GM10266 (cell line): Measurements from ENCODE around the gene GINS3.

ENCODE experiments used
- DNase-seq: peaks from one replicate; pipeline ENCODE4 v3.0.0; 2012; ENCODE audit errors: extremely low spot score
- CTCF ChIP-seq: IDR thresholded peaks from 2 replicates; pipeline ENCODE4 v1.5.1; 2012; ENCODE audit warnings: mild to moderate bottlenecking, low read depth; ENCODE audit not compliant: control insufficient read depth, insufficient read depth; ENCODE audit errors: missing control alignments

The GINS3 gene

GRCh38 chr16:58443783-58444182, 51.5 kb downstream of the GINS3 start:
- TF ChIP-seq CTCF, result no peak
- DNase-seq, result no peak

DNA sequence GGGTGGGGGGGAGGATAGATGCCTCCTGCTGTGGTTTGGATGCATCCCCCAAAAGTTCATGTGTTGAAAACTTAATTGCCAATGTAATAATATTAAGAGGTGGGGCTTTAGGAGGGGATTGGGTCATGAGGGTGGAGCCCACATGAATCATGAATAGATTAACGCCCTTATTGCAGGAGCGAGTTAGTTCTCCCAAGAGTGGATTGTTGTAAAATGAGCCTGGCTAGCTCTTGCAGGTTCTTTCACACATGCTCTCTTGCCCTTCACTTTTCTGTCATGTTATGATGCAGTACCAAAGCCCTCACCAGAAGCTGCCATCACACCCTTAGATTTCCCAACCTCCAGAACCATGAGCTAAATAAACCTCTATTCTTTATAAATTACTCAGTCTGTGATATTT, 52.0 kb downstream of the GINS3 start:
- TF ChIP-seq CTCF, result no peak
- DNase-seq, result no peak

DNA sequence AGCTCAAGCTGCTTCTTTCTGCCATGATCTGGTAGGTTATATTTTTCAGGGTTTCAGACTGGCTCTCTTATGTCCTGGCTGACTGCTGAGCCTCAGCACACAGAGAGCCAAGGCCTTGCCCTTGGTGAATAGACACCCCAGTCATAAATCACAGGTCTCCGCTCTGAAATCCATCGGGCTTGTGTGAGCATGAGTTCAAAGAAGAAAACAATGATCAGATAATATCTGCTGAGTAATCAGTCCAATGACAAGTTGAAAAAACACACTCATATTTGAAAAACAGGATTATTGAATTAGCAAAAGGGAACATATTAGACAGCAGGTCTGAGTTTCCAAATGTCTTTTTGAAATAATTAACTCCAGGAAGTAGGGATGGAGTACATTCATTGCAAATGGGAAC, 56.6 kb downstream of the GINS3 start:
- DNase-seq, result no peak
- TF ChIP-seq CTCF, result no peak

DNA sequence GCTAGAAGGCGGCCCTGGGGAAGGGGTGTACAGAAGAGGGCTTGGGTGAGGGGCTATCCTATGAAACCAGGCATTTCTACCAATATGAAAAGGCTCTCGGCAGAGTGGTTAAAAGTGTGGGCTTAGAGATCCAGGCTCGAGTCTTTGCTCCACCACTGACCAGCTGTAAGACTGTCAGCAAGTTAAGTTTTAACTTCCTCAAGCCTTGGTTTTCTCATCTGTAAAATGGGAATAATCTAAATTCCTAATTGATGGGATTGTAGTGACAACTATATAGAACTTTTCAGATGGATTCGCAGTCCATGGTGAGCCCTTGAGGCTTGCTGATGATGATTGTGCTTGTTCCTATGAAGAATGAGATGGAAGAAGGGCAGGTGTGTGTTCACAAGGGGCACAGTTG, 57.0 kb downstream of the GINS3 start:
- no peak for DNase-seq
- no peak for TF ChIP-seq CTCF

DNA sequence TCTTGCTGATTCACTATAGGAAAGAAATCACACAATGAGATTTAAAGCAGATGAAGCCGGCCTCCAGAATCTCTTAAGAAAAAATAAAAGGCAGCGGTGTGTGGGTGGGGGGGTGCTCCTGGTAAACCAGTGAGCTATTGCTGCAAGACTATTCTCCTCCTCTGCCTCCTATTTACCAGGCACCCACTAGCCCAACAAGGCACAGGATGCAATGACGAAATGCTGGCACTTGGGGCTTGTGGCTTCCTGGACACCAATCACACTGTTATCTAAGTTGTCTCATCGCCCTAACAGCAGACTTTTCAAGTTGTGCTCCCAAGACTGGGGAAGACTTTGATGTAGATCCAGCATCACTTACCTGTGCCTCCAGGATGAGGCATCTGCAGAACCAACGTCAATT, 57.5 kb downstream of the GINS3 start:
- no peak for TF ChIP-seq CTCF
- no peak for DNase-seq

GRCh38 chr16:58450590-58450989, 58.3 kb downstream of the GINS3 start:
- DNase-seq, result no peak
- TF ChIP-seq CTCF, result no peak

DNA sequence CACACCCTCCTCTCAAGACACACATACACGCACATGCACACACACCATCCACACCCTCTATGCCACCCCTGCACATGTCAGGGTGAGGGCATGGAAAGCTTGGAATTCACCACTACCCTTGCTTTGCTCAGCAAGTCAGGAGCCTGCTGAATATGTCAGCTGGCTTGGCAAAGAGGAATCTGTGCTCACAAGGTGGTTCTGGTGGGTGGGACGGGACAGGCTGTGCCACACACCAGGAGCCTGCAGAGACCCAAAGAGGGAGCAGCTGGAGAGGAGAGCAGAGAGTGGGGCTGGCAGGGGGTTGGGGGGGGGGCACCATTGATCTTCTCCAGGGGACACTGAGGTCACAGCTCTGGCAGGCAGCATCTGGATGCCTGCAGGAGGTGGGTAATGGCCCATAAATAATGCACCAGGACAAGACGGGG, 59.0 kb downstream of the GINS3 start:
- DNase-seq, result no peak
- TF ChIP-seq CTCF, result no peak
